Hepatocyte (in vitro differentiated cells): ENCODE data around the gene GPR39.

Experiments used
- CTCF ChIP-seq: fragments of 200-600 bp; sonication (generic); IDR thresholded peaks from 2 replicates; pipeline ENCODE4 v1.5.1; 2016; ENCODE audit warnings: antibody characterized with exemption, mild to moderate bottlenecking; ENCODE audit not compliant: poor library complexity
- EZH2 ChIP-seq: fragments of 200-600 bp; sonication (generic); IDR thresholded peaks from 2 replicates; pipeline ENCODE4 v1.6.1; 2016; ENCODE audit warnings: antibody characterized with exemption, mild to moderate bottlenecking, borderline replicate concordance

- no peak for TF ChIP-seq CTCF
- no peak for TF ChIP-seq EZH2
Observed at GRCh38 chr2:132392879-132393278, 23.7 kb upstream of the GPR39 start.
